Activated effector memory CD4-positive, alpha-beta T cell treated with anti-CD3 and anti-CD28 coated beads, Interleukin-2, amount 50 U/mL, for 16 hours (primary cell): ENCODE measurements around the gene ACE.

ENCODE experiments used
- DNase-seq: peaks from one replicate; pipeline ENCODE4 v3.0.0-alpha.2; 2020

ACE gene

GRCh38 chr17:63538693-63539595 is 62.1 kb downstream of the ACE start:
- peak; percentile 58 for DNase-seq

- DNase-seq: peak; percentile 50
These were observed 63.7 kb downstream of the ACE start for GRCh38 chr17:63540590-63540989.

- DNase-seq: peak; percentile 47
These were observed 65.3 kb downstream of the ACE start for GRCh38 chr17:63542218-63542545.

- peak; percentile 50 for DNase-seq
These were observed 66.3 kb downstream of the ACE start for GRCh38 chr17:63542942-63543821.

- peak; percentile 50 for DNase-seq
These were observed 67.1 kb downstream of the ACE start for GRCh38 chr17:63543822-63544420.

GRCh38 chr17:63544467-63545301 is 67.8 kb downstream of the ACE start:
- DNase-seq: peak; percentile 59

GRCh38 chr17:63546308-63547082 is 69.6 kb downstream of the ACE start:
- DNase-seq: peak; percentile 37

GRCh38 chr17:63547083-63547523 is 70.2 kb downstream of the ACE start:
- DNase-seq: no peak
